B cell (primary cell): ENCODE data around the gene TCEA3. TPM values are rescaled to one million over a fixed set of nuclear protein-coding genes. Genes with fewer than 3 reads are reported as not detected.

Experiments used
- ATAC-seq: fragments of 200-7000 bp; cut with Tn5 transposase; one replicate; pipeline ENCODE4 v1.10.0; 2021; ENCODE audit warnings: low read depth, mild to moderate bottlenecking, moderate number of reproducible peaks, moderate library complexity
- CTCF ChIA-PET: fragments of 350-600 bp; sonication (Branson Sonifier 250); formaldehyde crosslinking; loops from one replicate; lab custom pipeline; 2021; ENCODE audit warnings: antibody characterized with exemption, inconsistent platforms; lab: Charles Lee
- POLR2A ChIA-PET: fragments of 350-600 bp; sonication (Branson Sonifier 250); formaldehyde crosslinking; loops from one replicate; lab custom pipeline; 2021; ENCODE audit warnings: antibody characterized with exemption; lab: Charles Lee
- DNase-seq: peaks from one replicate; pipeline ENCODE4 v3.0.0; 2013
- H2AFZ ChIP-seq: 2 replicates; pipeline ENCODE4 v1.6.1; 2012; ENCODE audit warnings: mild to moderate bottlenecking, low read depth, low read length; ENCODE audit not compliant: insufficient read depth, poor library complexity, severe bottlenecking
- H3K27ac ChIP-seq, 2 donors: 1 replicate in 1 of 2; 2 replicates in 1 of 2; pipeline ENCODE4 v1.5.1; 2012 to 2013; ENCODE audit warnings: low read length in 2 of 2, mild to moderate bottlenecking in 2 of 2, moderate library complexity in 1 of 2
- H3K27me3 ChIP-seq, 4 experiments: fragments of 200-600 bp in 1 of 4; sonication (generic) in 1 of 4; replicated peaks in 1 of 4; 1 replicate in 2 of 4; 2 replicates in 2 of 4; pipeline versions ENCODE4 v1.6.1 to v1.7.0; 2013 to 2016; ENCODE audit warnings: low read length in 3 of 4, mild to moderate bottlenecking in 2 of 4, mixed read lengths in 1 of 4, moderate library complexity in 1 of 4; ENCODE audit not compliant: insufficient read depth in 4 of 4, control insufficient read depth in 3 of 4; ENCODE audit errors: control extremely low read depth in 1 of 4
- H3K36me3 ChIP-seq, 2 experiments: replicated peaks in 1 of 2; 1 replicate in 1 of 2; 2 replicates in 1 of 2; pipeline versions ENCODE4 v1.6.1 to v1.7.1; 2013; ENCODE audit warnings: low read length in 1 of 2; ENCODE audit not compliant: insufficient read depth in 2 of 2, control insufficient read depth in 1 of 2; ENCODE audit errors: control extremely low read depth in 1 of 2, extremely low read depth in 1 of 2
- H3K4me1 ChIP-seq, 2 donors: fragments of 200-600 bp in 1 of 2; sonication (generic) in 1 of 2; 1 replicate in 1 of 2; 2 replicates in 1 of 2; pipeline versions ENCODE4 v1.5.1 to v1.6.1; 2013 to 2017; ENCODE audit warnings: low read length in 2 of 2; ENCODE audit not compliant: control insufficient read depth in 2 of 2, insufficient read depth in 2 of 2
- H3K4me2 ChIP-seq: replicated peaks from 2 replicates; pipeline ENCODE3; 2012; ENCODE audit warnings: mild to moderate bottlenecking, low read depth, low read length; ENCODE audit not compliant: poor library complexity, severe bottlenecking
- H3K4me3 ChIP-seq, 5 experiments: fragments of 200-600 bp in 1 of 5; sonication (generic) in 1 of 5; 1 replicate in 3 of 5; 2 replicates in 2 of 5; pipeline versions ENCODE4 v1.5.1 to v1.7.0; 2011 to 2016; ENCODE audit warnings: low read length in 4 of 5, mild to moderate bottlenecking in 4 of 5, low read depth in 2 of 5, control low read depth in 1 of 5, moderate library complexity in 1 of 5; ENCODE audit not compliant: insufficient read depth in 1 of 5; ENCODE audit errors: control extremely low read depth in 1 of 5, extremely low read depth in 1 of 5
- H3K79me2 ChIP-seq: fragments of 200-600 bp; sonication (generic); one replicate; pipeline ENCODE4 v1.6.0; 2016; ENCODE audit warnings: low read length; ENCODE audit not compliant: control insufficient read depth, insufficient read depth
- H3K9ac ChIP-seq: fragments of 200-600 bp; sonication (generic); 2 replicates; pipeline ENCODE4 v1.6.1; 2017; ENCODE audit warnings: mild to moderate bottlenecking, low read length, moderate library complexity
- H3K9me3 ChIP-seq, 3 donors: one replicate each; pipeline versions ENCODE4 v1.6.1 to v1.7.1; 2013; ENCODE audit warnings: low read length in 2 of 3; ENCODE audit not compliant: control insufficient read depth in 2 of 3, insufficient read depth in 1 of 3; ENCODE audit errors: control extremely low read depth in 1 of 3
- H4K20me1 ChIP-seq: 2 replicates; pipeline ENCODE4 v1.6.0; 2012; ENCODE audit warnings: mild to moderate bottlenecking, low read length; ENCODE audit not compliant: insufficient read depth, control insufficient read depth, poor library complexity, severe bottlenecking
- H3K27ac Mint-ChIP-seq: one replicate; pipeline ENCODE4 v1.8.0; 2021; ENCODE audit warnings: mixed read lengths
- H3K27me3 Mint-ChIP-seq: one replicate; pipeline ENCODE4 v1.8.0; 2021; ENCODE audit warnings: mixed read lengths
- H3K4me1 Mint-ChIP-seq: one replicate; pipeline ENCODE4 v1.8.0; 2021; ENCODE audit warnings: mixed read lengths
- H3K4me3 Mint-ChIP-seq: one replicate; pipeline ENCODE4 v1.8.0; 2021; ENCODE audit warnings: mixed read lengths
- H3K9me3 Mint-ChIP-seq: one replicate; pipeline ENCODE4 v1.8.0; 2022; ENCODE audit warnings: mixed read lengths; ENCODE audit not compliant: insufficient read depth
- CTCF ChIP-seq: fragments of 200-600 bp; IDR thresholded peaks from one replicate; pipeline ENCODE4 v1.8.0; 2022; ENCODE audit warnings: antibody characterized with exemption, mild to moderate bottlenecking
- EZH2 ChIP-seq: IDR thresholded peaks from 2 replicates; pipeline ENCODE4 v1.6.1; 2012; ENCODE audit warnings: borderline replicate concordance, low read depth, mild to moderate bottlenecking, moderate library complexity, low read length; ENCODE audit not compliant: insufficient read depth, poor library complexity, severe bottlenecking
- WGBS: methylation state at CpG from one replicate; pipeline ENCODE4 v1.1.5; 2013; ENCODE audit warnings: missing lambda C conversion rate; ENCODE audit not compliant: insufficient coverage; 5-methylcytosine and 5-hydroxymethylcytosine counted together
- intact Hi-C: fragments of 100-400 bp; cut with micrococcal nuclease; formaldehyde crosslinking; loops from one replicate; pipeline ENCODE4 v1.10.0; 2022
- polyA plus RNA-seq: library from polyadenylated mRNA; depleted of rRNA; stranded (reverse); fragments of >200 nt; gene quantifications from 2 replicates; pipeline ENCODE4 v1.2.3, GENCODE V29; 2012
- total RNA-seq, 2 donors: library from RNA; stranded (reverse); fragments of 120-200 nt in 1 of 2; gene quantifications; 1 replicate in 1 of 2; 2 replicates in 1 of 2; pipeline versions ENCODE4 v1.2.3 to v1.2.4, GENCODE V29; 2013 to 2022

TCEA3 gene
- total and polyA plus RNA-seq, 2 donors (not counting 1 experiment from before 2014, with no cell fraction given), result 0.22 TPM; not detected in 1

- no peak overlapping the region for H2AFZ ChIP-seq
- H3K27ac Mint-ChIP-seq, result no peak overlapping the region
- POLR2A ChIA-PET, result no interaction called here
Measured at GRCh38 chr1:23389837-23390321, 34.7 kb downstream of the TCEA3 start.

GRCh38 chr1:23387494-23387893, 37.1 kb downstream of the TCEA3 start:
- WGBS, result 92% methylated on average over 8 of the region's 8 CpGs
- H3K4me3 Mint-ChIP-seq, result no peak overlapping the region
- ChIA-PET CTCF (interaction anchor here (0.8 kb wide), 1 partner anchor 16 kb away, joined by 4 read pairs; no protein-coding TSS in a partner anchor), POLR2A (no interaction called here)
- Histone ChIP-seq H3K36me3 (no peaks in the 10 kb centered on the region), H3K9me3 (peaks cover 0 to under 1% (median 0%) of the 10 kb centered on the region in 3 donors), H3K27me3 (peaks cover 0 to 2% (median 0%) of the 10 kb centered on the region in 4 experiments), H3K79me2 (no peaks in the 10 kb centered on the region), H2AFZ (no peak overlapping the region), H3K4me3 (no peak overlapping the region), H4K20me1 (no peaks in the 10 kb centered on the region), H3K4me2 (no peak overlapping the region), H3K4me1 (no peaks in the 10 kb centered on the region), H3K27ac (no peak overlapping the region), H3K9ac (no peak overlapping the region)
- DNase-seq (no peak), ATAC-seq (no peak)
- H3K9me3 Mint-ChIP-seq, result no peaks in the 10 kb centered on the region
- no peaks in the 10 kb centered on the region for H3K4me1 Mint-ChIP-seq
- no peak overlapping the region for H3K27ac Mint-ChIP-seq
- peaks cover 17% of the 10 kb centered on the region for H3K27me3 Mint-ChIP-seq
- intact Hi-C loops, result no loop called here
- TF ChIP-seq CTCF (no peak), EZH2 (no peak)

More at GRCh38 chr1:23389837-23390321, 34.7 kb downstream of the TCEA3 start:
- H3K4me1 ChIP-seq, result no peaks in the 10 kb centered on the region
- CTCF ChIA-PET, result no interaction called here
- no peaks in the 10 kb centered on the region for H4K20me1 ChIP-seq
- no peaks in the 10 kb centered on the region for H3K79me2 ChIP-seq
- no peaks in the 10 kb centered on the region for H3K4me1 Mint-ChIP-seq
- H3K9me3 ChIP-seq, result no peaks in the 10 kb centered on the region
- peaks cover 21% of the 10 kb centered on the region for H3K27me3 Mint-ChIP-seq
- no peak overlapping the region for H3K4me3 ChIP-seq
- no peak overlapping the region for H3K4me2 ChIP-seq
- TF ChIP-seq CTCF (no peak), EZH2 (no peak)
- intact Hi-C loops, result no loop called here
- H3K4me3 Mint-ChIP-seq, result no peak overlapping the region
- H3K9me3 Mint-ChIP-seq, result no peaks in the 10 kb centered on the region
- no peak overlapping the region for H3K9ac ChIP-seq
- DNase-seq, result no peak
- H3K27me3 ChIP-seq, result peaks cover 0 to 2% (median 0%) of the 10 kb centered on the region in 4 experiments
- no peaks in the 10 kb centered on the region for H3K36me3 ChIP-seq
- no peak overlapping the region for H3K27ac ChIP-seq
- WGBS, result 53% methylated on average over 9 of the region's 9 CpGs
- ATAC-seq, result no peak
